ENCODE measurements around the gene KHDC1L.
A peak's percentile ranks its signal among the peaks of the same experiment; 100 is the strongest.
"Not testable (repeated sequence)": the region's sequence is repeated elsewhere in the genome, so short reads cannot be mapped to it uniquely, and the experiment has no call there.

The KHDC1L gene

DNA sequence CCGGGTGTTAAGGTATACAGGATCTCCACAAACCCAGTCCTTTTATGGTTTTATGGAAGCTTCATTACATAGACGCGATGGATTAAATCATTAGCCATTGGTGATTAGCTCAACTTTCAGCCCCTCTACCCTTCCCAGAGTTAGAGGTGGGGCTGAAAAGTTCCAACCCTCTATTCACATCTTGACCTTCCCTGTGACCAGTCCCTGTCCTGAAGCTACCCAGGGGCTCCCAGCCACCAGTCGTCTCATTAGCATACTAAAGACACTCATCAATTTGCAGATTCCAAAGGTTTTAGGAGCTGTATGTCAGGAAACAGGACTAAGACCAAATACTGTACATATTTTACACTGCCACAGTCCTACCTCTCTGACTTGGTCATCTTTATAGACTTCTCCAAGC is 21.0 kb downstream of the KHDC1L start:
- DNase-seq: no peak

DNA sequence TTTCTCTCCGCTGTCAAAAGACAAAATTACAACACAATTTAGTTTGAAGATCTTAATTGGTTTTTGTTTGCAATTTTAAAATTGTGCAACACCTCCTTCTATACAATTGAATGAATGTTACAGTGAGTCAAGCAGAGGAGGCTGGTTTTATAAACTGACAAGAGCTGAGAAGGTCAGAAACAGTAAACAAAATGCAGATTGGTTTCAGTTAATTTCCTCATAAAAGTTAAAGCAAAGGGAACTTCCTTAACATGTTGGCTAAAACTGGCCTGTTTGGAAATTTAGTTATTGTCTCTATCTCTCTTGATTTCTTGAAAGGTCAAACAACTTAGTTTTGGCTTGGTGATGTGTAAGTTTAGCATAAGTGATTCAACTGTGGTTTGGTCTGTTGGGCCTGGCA is 22.2 kb downstream of the KHDC1L start:
- no peak for DNase-seq

DNA sequence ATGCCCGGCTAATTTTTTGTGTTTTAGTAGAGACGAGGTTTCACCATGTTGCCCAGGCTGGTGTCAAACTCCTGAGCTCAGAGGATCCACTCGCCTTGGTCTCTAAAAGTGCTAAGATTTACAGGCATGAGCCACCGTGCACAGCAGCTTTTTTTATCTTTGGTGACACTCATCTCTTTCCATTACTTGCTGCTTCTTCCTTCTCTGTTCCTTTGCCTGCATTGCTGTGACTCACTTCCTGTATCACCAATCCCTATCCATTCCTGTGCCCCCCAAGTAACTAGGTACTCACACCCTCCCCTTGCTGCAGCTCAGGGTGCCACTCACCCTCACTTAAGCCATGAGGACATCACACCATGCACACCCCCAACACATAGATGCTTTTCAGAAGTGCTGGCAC is 24.6 kb downstream of the KHDC1L start:
- no peak for DNase-seq

DNA sequence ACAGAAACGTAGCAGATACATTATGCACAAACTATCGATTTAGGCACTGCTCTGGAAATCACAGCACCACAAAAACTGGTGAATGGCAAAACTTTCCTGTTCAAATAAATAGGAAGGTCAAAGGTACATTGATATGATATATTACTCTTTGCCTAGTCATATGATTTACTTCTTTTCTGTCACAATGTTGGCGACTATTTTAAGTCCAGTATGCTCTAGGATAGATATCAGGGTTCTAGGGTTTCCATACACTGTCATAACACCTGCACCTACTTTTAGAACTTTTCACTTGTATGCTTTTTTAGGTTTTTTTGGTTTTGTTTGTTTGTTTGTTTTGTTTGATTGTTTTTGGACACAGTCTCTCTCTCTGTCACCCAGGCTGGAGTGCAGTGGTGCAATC is 25.0 kb downstream of the KHDC1L start:
- DNase-seq: no peak

DNA sequence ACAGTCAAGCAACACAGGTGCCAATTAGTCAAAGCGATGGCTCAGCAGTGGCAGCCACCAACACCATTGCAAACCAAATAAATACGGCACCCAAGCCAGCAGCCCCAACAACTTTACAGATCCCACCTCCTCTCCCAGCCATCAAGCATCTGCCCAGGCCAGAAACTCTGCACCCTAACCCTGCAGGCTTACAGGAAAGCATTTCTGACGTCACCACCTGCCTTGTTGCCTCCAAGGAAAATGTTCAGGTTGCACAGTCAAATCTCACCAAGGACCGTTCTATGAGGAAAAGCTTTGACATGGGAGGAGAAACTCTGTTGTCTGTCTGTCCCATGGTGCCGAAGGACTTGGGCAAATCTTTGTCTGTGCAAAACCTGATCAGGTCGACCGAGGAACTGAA is 30.6 kb downstream of the KHDC1L start:
- DNase-seq: no peak

DNA sequence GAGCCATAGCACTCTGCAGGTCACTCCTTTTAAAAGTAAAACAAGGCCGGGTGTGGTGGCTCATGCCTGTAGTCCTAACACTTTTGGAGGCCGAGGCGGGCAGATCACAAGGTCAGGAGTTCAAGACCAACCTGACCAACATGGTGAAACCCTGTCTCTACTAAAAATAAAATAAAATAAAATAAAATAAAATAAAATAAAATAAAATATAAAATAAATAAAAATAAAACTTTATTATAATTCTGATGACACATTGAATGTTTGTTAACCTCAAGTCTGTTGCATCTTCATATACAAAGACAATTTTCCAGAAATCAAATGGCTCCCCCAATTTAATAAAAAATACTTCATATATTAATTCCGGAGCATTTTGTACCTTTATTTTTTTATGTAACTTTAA is 32.0 kb downstream of the KHDC1L start:
- DNase-seq: not testable (repeated sequence)

DNA sequence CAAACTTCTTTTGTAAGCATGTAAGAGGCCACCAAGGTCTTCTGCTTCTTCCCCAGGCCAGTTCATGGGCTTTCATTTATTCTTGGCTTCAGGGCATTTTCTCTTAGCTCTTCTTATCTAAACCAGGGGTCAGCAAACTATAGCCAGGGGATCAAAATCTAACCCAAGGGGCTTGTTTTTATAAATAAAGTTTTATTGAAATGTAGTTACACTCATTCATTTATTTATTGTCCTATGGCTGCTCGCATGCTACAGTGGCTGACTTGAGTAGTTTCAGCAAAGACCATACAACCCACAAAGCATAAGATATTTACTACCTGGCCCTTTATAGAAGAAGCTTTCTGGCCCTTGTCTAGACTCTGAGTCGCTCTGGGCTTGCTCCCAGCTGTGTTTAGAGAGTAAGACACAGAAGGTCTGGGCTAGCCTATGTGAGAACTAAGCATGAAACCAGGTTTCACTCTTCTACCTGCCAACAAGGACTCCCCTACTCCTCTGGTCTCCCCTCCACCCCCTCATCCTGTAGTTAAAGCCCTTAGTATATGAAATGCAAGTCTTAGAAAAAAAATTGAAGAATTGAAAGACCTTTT is 43.2 kb downstream of the KHDC1L start:
- no peak for DNase-seq

DNA sequence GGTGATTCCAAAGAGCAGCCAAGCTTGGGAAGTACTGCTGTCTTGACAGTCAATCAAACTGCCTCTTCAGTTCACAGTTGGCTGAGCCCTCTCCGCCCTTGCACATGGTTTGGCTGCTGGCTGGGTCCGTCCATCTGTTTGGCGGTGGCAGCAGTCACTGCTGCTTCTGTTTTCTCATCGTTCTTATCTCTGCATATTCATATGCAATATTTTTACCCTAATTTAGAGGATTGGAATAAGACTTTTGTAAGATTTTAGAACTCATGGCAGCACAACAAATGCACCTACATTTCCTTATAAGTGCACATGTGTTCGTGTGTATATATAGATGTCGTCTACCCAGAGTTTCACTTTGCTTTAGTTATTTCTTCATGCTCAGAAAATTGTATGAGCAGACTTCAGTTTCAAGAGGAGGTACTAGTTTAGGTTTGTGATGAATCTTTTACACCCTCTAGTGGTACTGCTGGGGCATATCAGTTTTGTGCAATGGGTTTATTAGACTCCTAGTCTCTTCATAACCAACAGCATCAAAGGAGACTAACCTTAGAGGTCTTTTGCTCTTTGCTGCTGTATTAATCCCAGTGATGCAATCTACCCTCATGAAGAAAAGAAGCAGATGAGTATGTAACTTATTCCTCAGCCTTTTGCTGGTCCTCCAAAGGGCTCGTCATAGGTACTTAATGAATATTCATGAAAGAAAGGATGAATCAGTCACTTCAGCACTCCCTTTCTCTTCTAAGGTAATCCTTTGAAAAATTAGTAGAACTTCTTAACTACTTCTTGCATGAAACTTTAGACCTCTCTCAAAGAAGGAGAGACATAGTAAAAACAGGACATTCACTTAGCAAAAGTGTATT is 44.3 kb downstream of the KHDC1L start:
- DNase-seq: peak; percentile 73

DNA sequence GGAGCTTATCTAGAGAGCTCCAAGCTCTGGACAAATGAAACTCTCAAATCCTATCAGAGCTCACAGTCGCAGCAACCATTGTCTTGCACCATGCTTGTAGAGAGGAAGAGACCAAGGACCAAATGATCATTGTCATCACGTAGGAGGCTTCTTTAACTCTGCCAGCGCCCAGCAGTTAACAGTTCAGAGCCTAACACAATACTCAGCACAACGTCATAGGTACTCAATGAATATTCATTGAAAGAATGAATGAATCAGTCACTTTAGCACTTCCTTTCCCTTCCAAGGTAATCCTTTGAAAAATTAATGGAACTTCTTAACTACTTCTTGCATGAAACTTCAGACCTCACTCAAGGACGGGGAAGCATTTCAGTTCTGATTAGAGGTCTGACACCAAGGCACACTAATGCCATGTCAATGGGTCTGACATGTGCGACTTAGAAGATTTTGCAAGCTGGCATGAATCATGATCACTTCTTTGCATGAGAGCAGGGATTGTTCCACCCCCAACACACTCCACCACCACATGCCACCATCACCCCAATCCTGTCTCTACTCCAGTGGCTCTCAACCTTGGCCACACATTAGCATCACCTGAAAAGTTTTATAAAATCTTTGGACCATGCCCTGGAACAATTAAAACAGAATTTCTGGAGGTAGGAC is 45.1 kb downstream of the KHDC1L start:
- peak; percentile 46 for DNase-seq

DNA sequence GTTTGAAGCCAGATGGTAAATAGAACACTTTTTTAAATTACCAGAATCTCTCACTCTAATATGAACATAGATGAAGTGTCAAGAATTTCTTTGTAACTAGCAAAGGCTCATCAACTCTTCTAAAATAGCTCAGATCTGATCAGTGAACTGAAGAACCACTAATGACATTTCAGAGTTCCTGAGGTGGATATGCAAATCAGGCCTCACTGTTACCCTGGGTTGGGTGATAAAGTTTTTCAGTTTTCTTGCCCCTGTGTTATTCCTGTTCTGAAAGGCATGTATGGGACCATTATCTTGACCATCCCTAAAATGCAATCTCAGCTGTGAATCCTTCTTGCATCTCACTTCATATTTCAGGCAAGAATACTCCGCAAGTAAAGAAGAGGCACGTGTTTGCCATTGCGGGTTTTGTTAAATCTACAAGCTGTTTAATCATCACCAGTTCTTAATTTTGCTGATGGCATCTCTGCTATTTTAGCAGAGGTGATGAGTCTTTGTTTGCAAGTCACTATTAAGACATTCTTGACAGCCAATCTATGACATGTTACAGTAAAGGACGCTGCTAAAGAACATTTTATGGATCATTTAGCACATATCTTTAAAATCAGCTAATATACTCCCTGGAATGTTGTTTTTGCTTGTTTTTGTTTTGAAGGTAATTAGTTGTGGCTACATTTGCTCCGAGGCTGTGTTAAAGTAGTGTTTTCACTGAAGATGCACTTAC is 47.9 kb downstream of the KHDC1L start:
- no peak for DNase-seq

DNA sequence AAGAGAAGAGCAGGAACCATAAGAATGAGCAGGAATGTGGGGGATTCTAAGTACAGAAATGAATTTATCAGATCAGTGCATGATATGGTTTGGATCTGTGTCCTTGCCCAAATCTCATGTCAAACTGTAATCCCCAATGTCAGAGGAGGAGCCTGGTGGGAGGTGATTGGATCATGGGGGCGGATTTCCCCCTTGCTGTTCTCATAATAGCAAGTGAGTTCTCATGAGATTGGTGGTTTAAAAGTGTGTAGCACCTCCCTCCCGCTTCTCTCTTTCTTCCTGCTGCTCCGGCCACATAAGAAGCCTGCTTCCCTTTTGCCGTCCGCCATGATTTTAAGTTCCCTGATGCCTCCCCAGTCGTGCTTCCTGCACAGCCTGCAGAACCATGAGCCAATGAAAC is 49.2 kb downstream of the KHDC1L start:
- no peak for DNase-seq

DNA sequence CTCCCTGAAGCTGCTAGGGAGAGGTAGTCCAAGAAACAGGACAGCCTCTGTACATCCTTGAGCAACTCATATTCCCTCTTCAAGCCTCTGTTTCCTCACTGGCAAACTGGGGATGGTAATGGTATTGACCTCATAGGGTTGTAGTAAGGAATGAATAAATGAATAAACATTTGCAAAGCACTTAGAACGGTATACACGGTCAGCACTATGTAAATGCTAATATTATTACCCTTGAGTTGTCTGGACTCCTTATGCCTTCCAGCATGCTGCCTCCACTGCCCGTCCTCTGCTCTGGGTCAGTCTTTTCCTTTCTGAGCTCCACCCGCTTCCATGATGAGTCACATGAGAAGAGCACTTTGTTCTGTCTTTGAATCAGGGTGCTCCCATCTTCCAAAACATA is 50.6 kb downstream of the KHDC1L start:
- DNase-seq: no peak
